K562 (cell line): ENCODE results near the gene DDAH2. TPM values are rescaled to one million over a fixed set of nuclear protein-coding genes. Genes with fewer than 3 reads are reported as not detected.

ENCODE experiments used
- CREB3 ChIP-seq: fragments of 450-650 bp; conservative IDR thresholded peaks from 2 replicates; pipeline ENCODE4 v1.6.1; 2016; ENCODE audit warnings: missing genetic modification characterization, low read depth, mild to moderate bottlenecking, missing compliant biosample characterization, moderate library complexity
- CTCF ChIP-seq, 3 experiments: IDR thresholded peaks in 2 of 3; conservative IDR thresholded peaks in 1 of 3; 2 replicates each; pipeline ENCODE4 v1.5.1; 2011 to 2012; ENCODE audit warnings: low read length in 3 of 3, mild to moderate bottlenecking in 3 of 3, control low read depth in 2 of 3, improper control_type of control experiment in 1 of 3, inconsistent platforms in 1 of 3, low read depth in 1 of 3, mixed read lengths in 1 of 3, moderate library complexity in 1 of 3; ENCODE audit not compliant: insufficient read depth in 2 of 3
- ETV6 ChIP-seq, 3 experiments: fragments of 150-350 bp in 1 of 3; sonication (generic) in 1 of 3; formaldehyde crosslinking in 1 of 3; IDR thresholded peaks; 2 replicates each; pipeline versions ENCODE4 v1.6.1 to v1.8.0; 2014 to 2022; ENCODE audit warnings: borderline replicate concordance in 2 of 3, low read depth in 2 of 3, antibody characterized with exemption in 1 of 3, low read length in 1 of 3, mild to moderate bottlenecking in 1 of 3, missing genetic modification reagents in 1 of 3
- HMG20A ChIP-seq: fragments of 450-650 bp; formaldehyde crosslinking; conservative IDR thresholded peaks from 2 replicates; pipeline ENCODE4 v1.4.0; 2020; ENCODE audit warnings: mild to moderate bottlenecking, mixed read lengths
- MAFF ChIP-seq: IDR thresholded peaks from 2 replicates; pipeline ENCODE4 v1.6.1; 2012; ENCODE audit warnings: low read length, improper control_type of control experiment
- NUFIP1 ChIP-seq: fragments of 450-650 bp; IDR thresholded peaks from 2 replicates; pipeline ENCODE4 v1.6.1; 2018; ENCODE audit not compliant: partially characterized antibody
- PBX2 ChIP-seq, 2 experiments: IDR thresholded peaks in 1 of 2; conservative IDR thresholded peaks in 1 of 2; 2 replicates each; pipeline ENCODE4 v1.6.1; 2016; ENCODE audit warnings: low read depth in 2 of 2, mild to moderate bottlenecking in 1 of 2, missing compliant biosample characterization in 1 of 2, missing genetic modification characterization in 1 of 2, moderate library complexity in 1 of 2
- RFX5 ChIP-seq: IDR thresholded peaks from 2 replicates; pipeline ENCODE4 v1.6.1; 2011; ENCODE audit warnings: low read depth, mild to moderate bottlenecking, improper control_type of control experiment, low read length
- SFPQ ChIP-seq: fragments of 200-400 bp; formaldehyde crosslinking; IDR thresholded peaks from 2 replicates; pipeline ENCODE4 v1.6.1; 2017; ENCODE audit warnings: mild to moderate bottlenecking, low read depth, low read length, moderate library complexity
- SMAD2 ChIP-seq: fragments of 150-350 bp; IDR thresholded peaks from 2 replicates; pipeline ENCODE4 v1.6.1; 2014; ENCODE audit warnings: low read depth, mild to moderate bottlenecking, low read length
- SMAD4 ChIP-seq: fragments of 250-450 bp; sonication (Bioruptor Pico); conservative IDR thresholded peaks from 2 replicates; pipeline ENCODE4 v1.8.0; 2021; ENCODE audit warnings: inconsistent platforms, mild to moderate bottlenecking, moderate library complexity
- TFAP4 ChIP-seq: sonication (generic); formaldehyde crosslinking; IDR thresholded peaks from 2 replicates; pipeline ENCODE4 v1.8.0; 2022; ENCODE audit warnings: missing genetic modification reagents, mild to moderate bottlenecking, moderate library complexity, borderline replicate concordance
- TGIF2 ChIP-seq: sonication (generic); formaldehyde crosslinking; IDR thresholded peaks from 2 replicates; pipeline ENCODE4 v1.8.1; 2022; ENCODE audit warnings: mild to moderate bottlenecking, missing genetic modification reagents, moderate library complexity
- ZNF174 ChIP-seq: fragments of 250-450 bp; sonication (Bioruptor Pico); IDR thresholded peaks from 2 replicates; pipeline ENCODE4 v1.4.0; 2020; ENCODE audit warnings: mild to moderate bottlenecking
- ZNF76 ChIP-seq: fragments of 250-450 bp; sonication (Bioruptor Pico); IDR thresholded peaks from 2 replicates; pipeline ENCODE4 v1.4.0; 2020; ENCODE audit warnings: mild to moderate bottlenecking, moderate library complexity, borderline replicate concordance
- ZNF766 ChIP-seq: fragments of 200-800 bp; sonication (Bioruptor generic); conservative IDR thresholded peaks from 2 replicates; pipeline ENCODE4 v1.6.1; 2016; ENCODE audit warnings: missing genetic modification characterization, missing compliant biosample characterization
- polyA plus RNA-seq, 8 experiments: library from polyadenylated mRNA; depleted of rRNA in 4 of 8; stranded (reverse) in 5 of 8; unstranded in 3 of 8; fragments of >200 nt; fragmentation: Nextera tagmentation in 2 of 8; fragmentation: Illumina TruSeq in 1 of 8; extraction: Ambion mirVana in 2 of 8; extraction: Trizol in 1 of 8; gene quantifications; 2 replicates each; pipeline versions ENCODE4 v1.2.1 to v1.2.3, GENCODE V29; 2011 to 2014; ENCODE audit warnings: inconsistent platforms in 1 of 8, missing spikeins in 1 of 8
- total RNA-seq, 7 experiments: library from RNA; depleted of rRNA in 6 of 7; stranded (reverse); fragments of >200 nt in 6 of 7; fragmentation: Illumina TruSeq in 2 of 7; extraction: Trizol in 2 of 7; gene quantifications; 2 replicates each; pipeline versions ENCODE4 v1.2.1 to v1.2.3, GENCODE V29; 2011 to 2021; ENCODE audit warnings: low replicate concordance in 1 of 7

DDAH2 gene
- total and polyA plus RNA-seq, 9 of the 15 experiments (the other 6 are each of a cell fraction or from before 2014, with no cell fraction given), result 1.8 to 45.4 (median 21.4) TPM

- no peak for TF ChIP-seq SFPQ
- no peak for TF ChIP-seq SMAD2
- 0 out of 2 replicates have a peak, but pooled peaks have one; percentile 20 for TF ChIP-seq CREB3 (tag)
- no peak for TF ChIP-seq ZNF76 (CRISPR knock-in tag)
- peak; percentile 9; the same call in 1 of the 2 replicates for TF ChIP-seq RFX5
- no peak for TF ChIP-seq ZNF174
- no peak for TF ChIP-seq TGIF2
- peak; percentile 32 for TF ChIP-seq NUFIP1
- peak; percentile 85 for TF ChIP-seq ZNF766 (CRISPR knock-in tag)
- TF ChIP-seq TFAP4 (CRISPR knock-in tag), result peak; percentile 95
- TF ChIP-seq PBX2 (CRISPR knock-in tag; IDR thresholded peaks at IDR 0.05; ENCODE audit: low read depth), result no peak
- peak; percentile 53; the same call in 1 of the 2 replicates for TF ChIP-seq PBX2 (tag; conservative IDR thresholded peaks at IDR 0.05; ENCODE audit: low read depth)
- TF ChIP-seq MAFF, result peak; percentile 35; the same call in 1 of the 2 replicates
- TF ChIP-seq HMG20A (CRISPR knock-in tag), result no peak
- peak; percentile 14 to 44 (median 24); a peak in 2 of 6 replicates for TF ChIP-seq CTCF (IDR thresholded peaks at IDR 0.05 in 2 of 3, conservative IDR thresholded peaks at IDR 0.05 in 1 of 3; ENCODE audit: insufficient read depth in 2 of 3, low read depth in 1 of 3, low read length in 3 of 3)
- TF ChIP-seq SMAD4 (CRISPR knock-in tag), result peak; percentile 94
- TF ChIP-seq ETV6 (IDR thresholded peaks at IDR 0.05; ENCODE audit: borderline replicate concordance in 1 of 2, low read depth in 2 of 2, low read length in 1 of 2), result peak; percentile 72 to 88; a peak in 2 of 4 replicates
- TF ChIP-seq ETV6 (CRISPR knock-in tag; IDR thresholded peaks at IDR 0.05; ENCODE audit: borderline replicate concordance), result peak; percentile 18; the same call in 1 of the 2 replicates
Observed at GRCh38 chr6:31776989-31777666, 48.0 kb upstream of the DDAH2 start, which contains the start of gene VWA7 (continued).
